ENCODE data around the gene GOLGA3.
A peak's percentile ranks its signal among the peaks of the same experiment; 100 is the strongest.
"Not testable (repeated sequence)": the region's sequence is repeated elsewhere in the genome, so short reads cannot be mapped to it uniquely, and the experiment has no call there.

The GOLGA3 gene, protein sequence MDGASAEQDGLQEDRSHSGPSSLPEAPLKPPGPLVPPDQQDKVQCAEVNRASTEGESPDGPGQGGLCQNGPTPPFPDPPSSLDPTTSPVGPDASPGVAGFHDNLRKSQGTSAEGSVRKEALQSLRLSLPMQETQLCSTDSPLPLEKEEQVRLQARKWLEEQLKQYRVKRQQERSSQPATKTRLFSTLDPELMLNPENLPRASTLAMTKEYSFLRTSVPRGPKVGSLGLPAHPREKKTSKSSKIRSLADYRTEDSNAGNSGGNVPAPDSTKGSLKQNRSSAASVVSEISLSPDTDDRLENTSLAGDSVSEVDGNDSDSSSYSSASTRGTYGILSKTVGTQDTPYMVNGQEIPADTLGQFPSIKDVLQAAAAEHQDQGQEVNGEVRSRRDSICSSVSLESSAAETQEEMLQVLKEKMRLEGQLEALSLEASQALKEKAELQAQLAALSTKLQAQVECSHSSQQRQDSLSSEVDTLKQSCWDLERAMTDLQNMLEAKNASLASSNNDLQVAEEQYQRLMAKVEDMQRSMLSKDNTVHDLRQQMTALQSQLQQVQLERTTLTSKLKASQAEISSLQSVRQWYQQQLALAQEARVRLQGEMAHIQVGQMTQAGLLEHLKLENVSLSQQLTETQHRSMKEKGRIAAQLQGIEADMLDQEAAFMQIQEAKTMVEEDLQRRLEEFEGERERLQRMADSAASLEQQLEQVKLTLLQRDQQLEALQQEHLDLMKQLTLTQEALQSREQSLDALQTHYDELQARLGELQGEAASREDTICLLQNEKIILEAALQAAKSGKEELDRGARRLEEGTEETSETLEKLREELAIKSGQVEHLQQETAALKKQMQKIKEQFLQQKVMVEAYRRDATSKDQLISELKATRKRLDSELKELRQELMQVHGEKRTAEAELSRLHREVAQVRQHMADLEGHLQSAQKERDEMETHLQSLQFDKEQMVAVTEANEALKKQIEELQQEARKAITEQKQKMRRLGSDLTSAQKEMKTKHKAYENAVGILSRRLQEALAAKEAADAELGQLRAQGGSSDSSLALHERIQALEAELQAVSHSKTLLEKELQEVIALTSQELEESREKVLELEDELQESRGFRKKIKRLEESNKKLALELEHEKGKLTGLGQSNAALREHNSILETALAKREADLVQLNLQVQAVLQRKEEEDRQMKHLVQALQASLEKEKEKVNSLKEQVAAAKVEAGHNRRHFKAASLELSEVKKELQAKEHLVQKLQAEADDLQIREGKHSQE (N-terminal part only)
- 145 to 149 reads per million in 2 donors for total RNA-seq

DNA sequence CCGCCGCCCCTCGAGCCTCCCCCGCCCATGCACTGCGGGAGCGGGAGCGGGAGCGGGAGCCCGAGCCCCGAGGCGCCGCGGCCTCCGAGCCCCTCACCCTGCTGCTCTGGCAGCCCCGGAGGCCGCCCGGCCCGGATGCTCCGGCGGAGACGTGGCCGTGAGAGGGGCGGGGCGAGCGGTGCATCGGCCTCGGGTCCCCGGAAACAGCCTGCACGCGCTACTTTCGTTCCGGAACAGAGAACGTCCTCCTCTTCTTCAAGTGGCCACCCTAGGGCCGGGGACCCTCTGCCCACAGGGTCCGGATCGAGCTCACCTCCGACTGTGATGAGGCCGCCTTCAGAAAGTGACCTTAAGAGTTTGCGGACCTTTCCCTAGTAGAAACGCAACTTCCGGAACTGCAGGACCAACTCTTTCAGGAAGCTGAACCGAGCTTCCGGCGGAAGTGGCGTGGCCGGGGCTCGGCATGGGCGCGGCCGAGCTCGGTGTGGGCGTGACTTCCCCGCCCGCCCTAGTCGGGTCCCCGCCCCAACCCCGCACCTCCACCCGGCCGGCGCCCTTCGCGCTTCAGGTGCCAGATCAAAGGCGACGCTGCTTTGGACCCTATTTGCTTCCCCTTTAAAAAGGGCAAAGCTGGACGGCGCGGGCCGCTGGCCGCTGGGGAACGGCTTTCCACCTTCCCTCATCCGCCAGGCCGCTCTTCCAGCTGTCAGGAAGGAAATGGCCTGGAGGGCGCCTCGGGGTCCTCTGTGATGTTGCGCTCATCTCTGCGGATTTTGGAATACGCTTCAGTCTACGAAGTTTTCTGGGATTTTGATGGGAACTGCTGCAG lies at the start of gene GOLGA3:
Gene GOLGA3, minus strand, starts transcription at position 164 of the 829 bp plus-strand sequence. CDS start 6,741 bp downstream, outside the sequence.
- peak; percentile 89 to 96 (median 93) for DNase-seq

DNA sequence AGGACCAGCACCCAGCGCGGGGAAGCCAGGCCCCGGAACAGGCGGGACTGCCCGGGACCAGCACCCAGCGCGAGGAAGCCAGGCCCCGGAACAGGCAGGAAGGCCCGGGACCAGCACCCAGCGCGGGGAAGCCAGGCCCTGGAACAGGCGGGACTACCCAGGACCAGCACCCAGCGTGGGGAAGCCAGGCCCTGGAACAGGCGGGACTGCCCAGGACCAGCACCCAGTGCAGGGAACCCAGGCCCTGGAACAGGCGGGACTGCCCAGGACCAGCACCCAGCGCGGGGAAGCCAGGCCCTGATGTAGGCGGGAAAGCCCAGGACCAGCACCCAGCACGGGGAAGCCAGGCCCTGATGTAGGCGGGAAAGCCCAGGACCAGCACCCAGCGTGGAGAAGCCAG lies 46.0 kb upstream of the GOLGA3 start:
- not testable (repeated sequence) for DNase-seq

DNA sequence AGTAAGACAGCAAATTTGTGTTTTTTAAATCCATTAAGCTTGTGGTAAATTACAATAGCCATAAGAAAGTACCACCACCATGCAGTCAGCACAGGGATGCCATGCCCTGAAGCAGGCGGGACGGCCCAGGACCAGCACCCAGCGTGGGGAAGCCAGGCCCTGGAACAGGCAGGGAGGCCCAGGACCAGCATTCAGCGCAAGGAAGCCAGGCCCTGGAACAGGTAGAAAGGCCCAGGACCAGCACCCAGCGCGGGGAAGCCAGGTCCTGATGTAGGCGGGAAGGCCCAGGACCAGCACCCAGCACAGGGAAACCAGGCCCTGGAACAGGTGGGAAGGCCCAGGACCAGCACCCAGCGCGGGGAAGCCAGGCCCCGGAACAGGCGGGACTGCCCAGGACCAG lies 45.5 kb upstream of the GOLGA3 start:
- DNase-seq, result no peak

DNA sequence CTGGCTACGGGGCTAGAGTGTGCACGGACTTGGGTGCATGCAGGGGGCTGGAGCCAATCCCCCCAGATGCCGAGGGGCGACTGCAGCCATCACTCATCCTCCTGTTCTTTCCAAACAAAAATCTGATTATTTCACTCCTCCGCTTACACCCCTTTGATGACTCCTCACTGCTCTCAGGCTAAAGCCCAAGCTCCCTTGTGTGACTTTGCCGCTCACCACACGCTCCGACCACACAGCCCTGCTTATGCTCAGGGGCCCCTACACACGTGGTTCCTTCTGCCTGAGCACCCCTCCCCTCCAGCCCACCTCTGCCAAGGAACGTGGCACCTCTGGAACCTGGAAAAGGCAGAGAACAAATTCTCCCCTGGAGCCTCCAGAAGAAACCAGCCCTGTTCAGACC lies 45.1 kb upstream of the GOLGA3 start:
- no peak for DNase-seq

DNA sequence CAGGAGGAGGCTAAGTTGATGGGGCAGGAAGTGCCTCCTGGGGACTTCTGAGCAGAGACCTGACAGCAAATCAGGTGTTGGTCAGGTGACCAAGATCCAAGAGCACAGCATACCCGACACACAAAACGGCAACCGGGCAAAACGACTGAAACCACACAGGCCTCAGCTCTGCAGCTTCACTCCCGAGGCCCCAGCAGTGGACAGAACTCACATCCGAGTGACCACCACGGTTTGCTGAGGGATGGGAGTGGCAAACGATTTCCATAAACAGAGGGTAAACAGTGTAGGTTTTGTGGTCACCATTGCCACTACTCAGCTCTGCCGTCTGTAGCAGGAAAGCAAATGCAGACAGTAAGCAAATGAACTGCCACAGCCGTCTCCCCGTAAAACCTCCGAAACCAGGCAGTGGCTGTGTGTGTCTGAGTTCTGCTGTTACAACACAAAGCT lies 44.3 kb upstream of the GOLGA3 start:
- peak in 1 of 5 experiments; percentile 64 for DNase-seq

DNA sequence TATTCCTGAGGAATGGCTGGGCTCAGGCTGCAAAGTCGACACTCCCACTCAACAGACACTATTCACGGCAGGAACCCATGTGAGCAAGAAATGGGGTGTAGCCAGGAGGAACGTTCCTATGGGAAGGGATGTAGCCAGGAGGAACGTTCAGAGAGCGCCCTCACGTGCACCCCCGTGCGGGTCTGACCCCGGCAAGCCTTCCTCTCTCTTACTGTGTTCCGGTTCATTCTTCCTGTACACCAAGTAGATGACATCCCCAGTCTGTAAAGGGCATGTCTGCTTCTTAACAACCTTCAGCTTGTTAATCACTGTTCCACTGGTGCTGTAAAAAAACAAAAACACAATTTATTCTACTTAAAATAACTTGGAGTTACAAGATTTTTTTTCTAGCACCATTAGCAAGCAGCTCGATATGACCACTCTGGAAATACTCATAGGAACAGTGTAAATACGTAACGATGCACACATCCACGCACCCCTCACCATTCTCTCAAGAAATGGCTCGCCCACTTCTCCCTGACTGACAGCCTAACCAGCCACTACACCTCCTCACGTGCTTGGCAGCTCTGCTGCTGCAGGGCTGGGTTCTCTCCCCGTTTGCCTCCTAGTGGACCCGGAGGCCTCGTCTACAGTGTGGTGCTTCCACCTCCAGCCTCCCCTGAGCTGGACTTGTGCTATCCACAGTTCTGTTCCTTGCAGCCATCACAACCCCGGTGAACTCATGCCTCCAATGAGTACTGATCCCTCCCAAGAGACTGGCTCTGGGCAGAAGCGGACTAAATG lies 43.6 kb upstream of the GOLGA3 start:
- no peak for DNase-seq

DNA sequence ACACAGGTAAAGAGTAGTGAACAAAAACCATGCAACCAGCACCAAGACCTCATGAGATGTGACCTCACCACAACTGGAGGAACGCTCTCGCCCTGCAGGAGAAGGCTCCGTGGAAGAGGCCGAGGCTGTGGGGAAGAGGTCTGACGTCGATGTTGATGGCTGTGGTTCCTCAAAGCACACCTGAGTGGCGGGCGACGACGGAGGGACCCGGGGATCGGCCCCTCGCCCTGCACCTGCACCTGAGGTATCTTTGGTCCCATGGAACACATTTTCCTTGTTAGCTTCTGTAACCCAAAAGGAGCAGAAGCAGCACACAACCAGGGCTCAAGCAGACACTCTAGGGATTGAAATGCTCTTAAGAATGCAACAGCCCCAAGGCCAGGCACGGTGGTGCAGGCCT lies 40.9 kb upstream of the GOLGA3 start:
- no peak for DNase-seq

DNA sequence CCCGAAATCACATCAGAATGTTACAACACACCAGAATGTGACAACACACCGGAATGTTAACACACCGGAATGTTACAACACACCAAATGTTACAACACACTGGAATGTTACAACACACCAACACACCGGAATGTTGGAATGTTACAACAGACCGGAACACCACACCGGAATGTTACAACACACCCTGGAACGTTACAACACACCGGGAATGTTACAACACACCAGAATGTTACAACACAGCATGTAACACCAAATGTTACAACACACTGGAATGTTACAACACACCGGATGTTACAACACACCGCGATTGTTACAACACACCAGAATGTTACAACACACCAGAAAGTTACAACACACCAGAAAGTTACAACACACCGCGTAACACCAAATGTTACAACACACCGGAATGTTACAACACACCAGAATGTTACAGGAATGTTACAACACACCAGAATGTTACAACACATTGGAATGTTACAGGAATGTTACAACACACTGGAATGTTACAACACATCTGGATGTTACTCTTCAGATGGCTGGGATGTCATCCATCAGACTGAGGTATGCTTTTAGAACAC lies 37.7 kb upstream of the GOLGA3 start:
- no peak for DNase-seq

DNA sequence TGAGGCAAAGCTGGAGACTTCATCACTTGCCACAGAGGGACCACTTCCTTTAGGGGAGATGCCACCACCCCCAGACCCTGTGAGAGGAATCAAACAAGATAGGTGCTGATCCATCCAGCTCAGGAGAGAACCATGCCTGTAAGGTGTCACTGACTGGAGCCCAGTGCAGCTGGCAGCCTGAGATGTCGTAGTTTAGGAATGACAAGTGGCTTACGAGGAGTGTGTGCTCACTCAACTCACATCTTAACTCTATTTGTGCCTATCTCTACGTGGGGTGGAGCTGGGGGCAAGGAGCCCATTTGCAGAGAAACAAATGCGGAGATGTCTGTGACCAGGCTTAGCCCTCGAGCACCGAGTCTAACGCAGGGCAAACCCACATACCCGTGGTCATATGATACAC lies 32.9 kb upstream of the GOLGA3 start:
- DNase-seq, result no peak

DNA sequence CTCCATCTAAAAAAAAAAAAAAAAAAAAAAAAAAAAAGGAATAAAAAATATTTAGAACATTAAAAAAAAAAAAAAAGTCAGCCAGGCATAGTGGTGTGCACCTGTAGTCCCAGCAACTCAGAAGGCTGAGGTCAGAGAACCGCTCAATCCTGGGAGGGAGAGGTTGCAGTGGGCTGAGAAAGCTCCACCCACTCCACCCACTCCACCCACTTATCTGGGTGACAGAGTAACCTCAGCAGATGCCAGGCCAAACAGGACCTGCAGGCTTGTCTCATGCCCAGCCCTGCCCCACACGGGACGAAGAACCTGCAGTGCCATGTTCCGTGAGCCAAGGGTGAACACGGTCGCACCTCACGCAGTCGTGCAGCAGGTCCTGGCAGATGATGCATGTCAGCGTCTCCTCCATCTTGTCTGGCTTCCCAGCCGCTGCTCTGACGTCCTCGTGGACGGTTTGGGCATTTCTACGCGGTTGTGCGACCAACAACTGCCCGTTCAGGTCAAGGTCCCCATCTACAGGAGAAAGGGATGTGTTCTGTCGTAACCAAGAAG lies 30.1 kb upstream of the GOLGA3 start:
- DNase-seq, result no peak

DNA sequence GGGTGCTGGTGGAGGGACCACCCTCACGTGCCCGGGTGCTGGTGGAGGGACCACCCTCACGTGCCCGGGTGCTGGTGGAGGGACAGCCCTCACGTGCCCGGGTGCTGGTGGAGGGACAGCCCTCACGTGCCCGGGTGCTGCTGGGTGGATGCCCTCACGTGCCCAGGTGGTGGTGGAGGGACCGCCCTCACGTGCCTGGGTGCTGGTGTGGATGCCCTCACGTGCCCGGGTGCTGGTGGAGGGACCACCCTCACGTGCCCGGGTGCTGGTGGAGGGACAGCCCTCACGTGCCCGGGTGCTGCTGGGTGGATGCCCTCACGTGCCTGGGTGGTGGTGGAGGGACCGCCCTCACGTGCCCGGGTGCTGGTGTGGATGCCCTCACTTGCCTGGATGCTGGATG lies 28.4 kb upstream of the GOLGA3 start:
- not testable (repeated sequence) for DNase-seq

DNA sequence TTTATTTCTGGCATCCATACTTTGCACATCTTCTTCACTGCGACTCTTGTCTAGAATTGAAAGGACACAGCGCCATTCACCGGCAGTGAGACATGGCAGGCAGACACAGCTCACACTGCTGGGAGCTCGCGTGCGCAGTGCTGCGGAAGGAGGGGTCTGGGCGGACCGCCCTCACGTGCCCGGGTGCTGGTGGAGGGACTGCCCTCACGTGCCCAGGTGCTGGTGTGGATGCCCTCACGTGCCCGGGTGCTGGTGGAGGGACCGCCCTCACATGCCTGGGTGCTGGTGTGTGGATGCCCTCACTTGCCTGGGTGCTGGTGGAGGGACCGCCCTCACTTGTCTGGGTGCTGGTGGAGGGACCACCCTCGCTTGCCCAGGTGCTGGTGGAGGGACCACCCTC lies 27.9 kb upstream of the GOLGA3 start:
- DNase-seq, result no peak

DNA sequence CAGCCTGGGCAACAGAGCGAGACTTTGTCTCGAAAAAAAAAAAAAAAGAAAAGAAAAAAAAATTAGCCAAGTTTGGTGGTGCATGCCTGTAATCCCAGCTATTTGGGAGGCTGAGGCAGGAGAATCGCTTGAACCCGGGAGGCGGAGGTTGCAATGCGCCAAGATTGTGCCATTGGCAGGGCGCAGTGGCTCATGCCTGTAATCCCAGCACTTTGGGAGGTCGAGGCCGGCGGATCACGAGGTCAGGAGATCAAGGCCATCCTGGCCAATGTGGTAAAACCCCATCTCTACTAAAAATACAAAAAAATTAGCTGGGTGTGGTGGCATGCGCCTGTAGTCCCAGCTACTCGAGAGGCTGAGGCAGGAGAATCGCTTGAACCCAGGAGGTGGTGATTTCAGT lies 26.5 kb upstream of the GOLGA3 start:
- DNase-seq, result not testable (repeated sequence)

DNA sequence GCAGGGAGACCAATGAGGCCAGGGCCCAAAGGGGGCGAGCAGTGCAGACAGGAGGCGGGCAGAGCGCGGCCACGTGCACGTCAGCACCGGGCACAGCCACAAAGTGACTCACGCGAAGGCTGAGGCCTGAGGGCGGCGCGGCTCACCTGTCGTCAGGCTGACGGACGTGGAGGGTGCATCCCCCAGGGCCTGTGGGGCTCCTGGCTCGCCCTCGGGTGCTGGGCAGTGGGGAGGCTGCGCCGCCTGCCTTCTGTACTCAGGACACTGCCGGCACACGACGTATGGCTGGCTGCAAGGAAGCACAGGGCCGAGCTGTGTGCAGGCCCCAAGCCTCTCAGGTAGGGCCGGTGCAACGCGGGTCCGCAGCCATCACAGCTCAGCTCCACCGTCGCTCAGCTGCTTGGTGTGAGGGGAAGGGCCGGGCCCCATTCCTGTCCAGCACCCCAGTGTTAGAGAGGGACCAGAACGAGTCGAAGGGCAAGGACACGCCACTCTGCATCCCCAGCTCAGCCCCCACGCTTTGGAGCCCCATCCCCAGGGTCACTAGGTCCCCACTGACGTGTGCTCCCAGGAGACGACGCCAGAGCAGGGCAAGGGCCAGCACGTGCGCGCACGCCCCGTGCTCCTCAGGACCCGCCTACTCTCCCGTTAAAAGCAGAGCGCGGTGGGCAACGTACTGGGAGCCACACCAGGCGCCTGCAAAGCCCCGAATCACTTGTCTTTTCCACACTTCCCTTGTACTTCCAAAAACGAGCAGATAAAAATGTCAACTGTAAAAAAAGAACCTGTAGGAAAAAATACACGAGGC lies 24.8 kb upstream of the GOLGA3 start:
- no peak for DNase-seq

DNA sequence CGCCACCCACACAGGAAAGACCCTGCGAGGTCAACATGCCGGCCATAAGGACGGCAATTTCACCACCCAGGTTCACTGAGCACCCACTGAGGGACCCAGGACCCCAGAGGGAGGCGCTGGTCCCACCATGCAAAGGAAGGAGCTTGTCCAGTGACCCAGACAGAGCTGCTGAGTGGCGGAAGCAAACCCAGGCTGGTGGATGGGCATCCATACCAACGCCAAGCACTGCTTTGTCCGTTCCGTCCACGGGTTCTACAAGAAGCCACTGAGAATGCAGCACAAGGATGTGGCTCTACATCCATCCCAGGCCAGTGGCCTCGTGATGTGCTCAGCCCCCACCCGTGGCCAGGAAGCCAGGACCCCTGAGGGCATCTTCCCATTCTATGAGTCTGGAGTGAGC lies 23.8 kb upstream of the GOLGA3 start:
- DNase-seq, result no peak

DNA sequence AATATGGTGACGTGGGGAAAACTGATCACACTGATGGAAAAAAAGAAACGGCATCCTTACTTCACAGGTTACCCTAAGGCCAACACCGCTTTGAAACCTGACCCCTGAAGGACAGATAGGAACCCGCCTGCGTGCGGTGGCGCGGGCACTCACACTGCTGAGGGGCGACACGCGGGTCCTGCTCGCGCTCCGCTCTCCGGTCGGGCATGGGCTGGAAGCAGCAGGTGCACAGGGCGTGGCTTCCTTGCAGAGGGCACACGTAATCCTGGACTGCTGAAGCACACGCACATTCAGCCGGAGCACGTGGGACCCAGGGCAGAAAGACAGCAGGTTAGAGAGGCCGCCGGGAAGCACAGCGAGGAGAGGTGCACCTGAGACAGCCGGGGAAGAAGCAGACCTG lies 22.8 kb upstream of the GOLGA3 start:
- no peak for DNase-seq

DNA sequence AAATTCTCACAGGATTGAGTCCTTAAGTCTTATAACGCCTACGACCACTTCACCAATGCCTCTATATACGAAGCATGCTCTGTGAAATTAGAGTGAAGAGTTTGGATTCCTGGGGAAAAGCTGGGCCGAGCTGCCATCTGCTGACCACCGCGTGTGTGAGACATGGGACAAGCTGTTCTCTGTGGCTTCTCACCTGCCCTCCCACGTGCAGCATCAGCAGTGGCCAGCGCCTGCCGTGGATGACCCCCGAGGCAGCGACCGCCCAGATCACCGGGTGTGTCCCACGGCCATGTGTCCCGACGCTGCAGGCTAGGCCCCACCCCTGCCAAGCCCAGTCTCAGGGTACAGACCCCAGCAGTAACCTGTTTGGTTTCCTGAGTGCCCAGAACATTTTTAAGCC lies 21.6 kb upstream of the GOLGA3 start:
- no peak for DNase-seq

DNA sequence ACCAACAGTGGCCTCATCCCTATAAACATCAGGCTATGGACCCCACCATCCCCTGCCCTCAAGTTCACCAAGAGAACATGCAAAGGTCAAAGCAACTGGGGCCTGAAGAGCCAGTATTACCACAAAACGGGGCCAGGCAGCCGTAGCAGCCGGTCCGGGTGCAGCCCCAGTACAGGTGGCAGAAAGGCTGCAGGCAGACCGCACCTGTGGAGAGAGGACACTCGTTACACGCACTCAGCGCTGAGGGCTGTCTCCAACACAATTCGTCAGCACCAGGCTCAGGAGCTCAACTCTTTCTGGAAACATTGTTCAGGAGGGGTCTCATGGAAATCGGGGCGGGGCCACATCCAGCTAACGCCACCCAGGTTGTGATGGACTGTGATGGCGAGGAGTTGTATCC lies 19.9 kb upstream of the GOLGA3 start:
- no peak for DNase-seq

All from T-helper 2 cell (primary cell).